GM21576 (cell line): ENCODE results near the gene FAM131B.
"Not testable (repeated sequence)": the region's sequence is repeated elsewhere in the genome, so short reads cannot be mapped to it uniquely, and the experiment has no call there.

Experiments
- ATAC-seq: cut with Tn5 transposase; IDR thresholded peaks from one replicate; pipeline ENCODE4 v1.9.1; 2021; ENCODE audit warnings: mild to moderate bottlenecking, moderate library complexity; ENCODE audit not compliant: unreplicated experiment

FAM131B gene

DNA sequence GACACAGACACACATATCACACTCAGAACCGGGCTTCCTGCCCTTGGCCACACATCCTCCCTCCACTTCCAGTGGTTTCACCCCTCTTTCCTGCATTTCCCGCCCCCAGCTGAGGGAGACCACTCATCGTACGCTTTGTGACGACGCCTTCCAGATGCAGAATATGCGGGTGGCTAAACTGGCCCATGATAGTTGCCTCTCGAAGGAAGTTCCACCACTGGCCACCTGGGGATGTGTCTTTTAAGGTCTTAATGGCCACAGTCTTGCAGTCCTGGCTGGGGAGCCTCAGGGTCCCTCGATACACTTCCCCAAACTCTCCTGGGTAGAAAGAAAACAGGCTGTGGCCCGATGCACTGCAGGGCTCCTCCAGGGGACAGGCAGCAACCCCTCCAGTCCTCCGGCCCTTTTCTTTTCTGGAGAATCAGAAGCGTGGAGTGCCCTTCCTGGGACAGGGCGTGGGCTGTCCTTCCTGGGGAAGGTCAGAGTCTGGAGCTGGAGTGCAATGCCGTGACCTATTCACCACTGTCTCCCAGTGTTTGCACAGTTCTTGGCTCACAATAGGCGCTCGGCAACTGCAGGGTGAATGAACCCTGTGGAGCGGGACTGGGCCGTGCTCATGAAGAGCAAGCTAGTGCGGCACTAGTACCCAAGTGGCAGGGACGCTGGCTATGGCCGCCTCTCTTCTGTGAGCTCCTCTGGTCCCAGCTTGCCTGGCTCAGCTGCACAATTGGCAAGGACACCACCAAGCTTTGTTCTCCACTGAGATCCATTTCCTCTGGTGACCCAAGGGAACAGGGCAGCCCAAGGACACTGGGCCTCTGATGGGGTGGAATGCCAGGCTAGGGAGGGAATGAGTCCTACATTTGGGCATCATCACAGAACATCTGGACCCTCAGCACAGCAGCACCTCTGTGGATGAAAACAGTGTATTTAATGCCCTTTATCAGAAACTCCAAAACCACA lies 33.0 kb upstream of the FAM131B start:
- ATAC-seq: no peak

- ATAC-seq: no peak
These were observed 32.3 kb upstream of the FAM131B start for GRCh38 chr7:143394777-143395176.

DNA sequence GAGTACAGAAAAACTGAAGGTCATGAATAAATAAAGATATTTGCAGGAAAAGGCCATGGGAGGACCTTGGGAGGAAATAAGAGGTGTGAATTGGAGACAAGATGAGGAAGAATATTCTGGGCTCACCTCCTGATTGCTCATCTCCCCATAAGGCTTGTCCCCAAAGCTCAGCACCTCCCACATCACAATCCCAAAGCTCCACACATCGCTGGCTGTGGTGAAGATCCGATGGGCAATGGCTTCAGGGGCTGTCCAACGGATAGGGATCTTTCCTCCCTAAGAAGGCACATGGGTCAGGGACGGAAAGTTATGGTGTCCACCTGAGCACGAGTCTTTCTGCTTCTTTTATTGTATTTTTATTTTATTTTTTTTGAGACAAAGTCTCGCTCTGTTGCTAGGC lies 31.6 kb upstream of the FAM131B start:
- no peak for ATAC-seq

- ATAC-seq: no peak
These were observed 30.9 kb upstream of the FAM131B start for GRCh38 chr7:143393267-143394041.

GRCh38 chr7:143392875-143393266 lies 30.4 kb upstream of the FAM131B start:
- ATAC-seq: no peak

DNA sequence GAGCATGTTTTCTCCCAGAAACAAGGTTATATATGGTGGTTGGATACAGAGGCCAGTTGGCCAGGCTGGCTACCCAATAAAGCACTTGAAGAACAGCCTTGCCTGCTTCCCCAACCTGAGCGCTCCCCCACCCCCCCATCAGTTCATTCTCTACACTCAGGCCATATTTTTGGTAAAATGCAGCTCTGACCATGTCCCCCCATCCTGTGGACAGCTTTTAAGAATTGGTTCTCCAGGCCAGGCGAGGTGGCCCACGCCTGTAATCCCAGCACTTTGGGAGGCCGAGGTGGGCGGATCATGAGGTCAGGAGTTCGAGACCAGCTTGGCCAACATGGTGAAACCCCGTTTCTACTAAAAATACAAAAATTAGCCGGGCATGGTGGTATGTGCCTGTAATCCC lies 29.9 kb upstream of the FAM131B start:
- ATAC-seq: not testable (repeated sequence)

GRCh38 chr7:143391462-143392404 lies 29.2 kb upstream of the FAM131B start:
- ATAC-seq: no peak

DNA sequence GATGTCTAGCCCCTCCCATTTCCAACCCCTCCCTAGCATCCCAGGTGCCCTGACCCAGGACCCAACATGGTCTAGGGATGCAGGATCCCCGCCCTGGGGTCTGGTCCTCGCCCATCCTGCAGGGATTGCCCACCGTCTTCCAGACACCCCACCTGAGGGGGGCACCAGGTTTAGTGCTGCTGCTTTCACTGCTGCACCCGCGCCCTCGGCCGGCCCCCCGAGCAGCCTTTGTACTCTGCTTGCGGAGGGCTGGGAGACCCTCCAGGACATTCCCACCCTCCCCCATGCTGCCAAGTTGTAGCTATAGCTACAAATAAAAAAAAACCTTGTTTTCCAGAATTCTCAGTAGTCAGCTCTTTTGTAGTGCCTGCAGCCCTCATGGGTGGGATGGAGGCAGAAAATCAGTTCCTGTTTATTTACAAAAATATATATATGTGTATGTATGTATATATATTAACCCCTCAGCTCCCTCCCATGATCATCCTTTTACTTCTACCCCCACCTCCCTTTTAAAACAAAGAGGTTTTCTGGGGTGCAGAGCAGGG lies 28.3 kb upstream of the FAM131B start:
- no peak for ATAC-seq

- ATAC-seq: no peak
These were observed 27.7 kb upstream of the FAM131B start for GRCh38 chr7:143390104-143390772.

GRCh38 chr7:143389316-143390103 lies 27.0 kb upstream of the FAM131B start:
- ATAC-seq: no peak

DNA sequence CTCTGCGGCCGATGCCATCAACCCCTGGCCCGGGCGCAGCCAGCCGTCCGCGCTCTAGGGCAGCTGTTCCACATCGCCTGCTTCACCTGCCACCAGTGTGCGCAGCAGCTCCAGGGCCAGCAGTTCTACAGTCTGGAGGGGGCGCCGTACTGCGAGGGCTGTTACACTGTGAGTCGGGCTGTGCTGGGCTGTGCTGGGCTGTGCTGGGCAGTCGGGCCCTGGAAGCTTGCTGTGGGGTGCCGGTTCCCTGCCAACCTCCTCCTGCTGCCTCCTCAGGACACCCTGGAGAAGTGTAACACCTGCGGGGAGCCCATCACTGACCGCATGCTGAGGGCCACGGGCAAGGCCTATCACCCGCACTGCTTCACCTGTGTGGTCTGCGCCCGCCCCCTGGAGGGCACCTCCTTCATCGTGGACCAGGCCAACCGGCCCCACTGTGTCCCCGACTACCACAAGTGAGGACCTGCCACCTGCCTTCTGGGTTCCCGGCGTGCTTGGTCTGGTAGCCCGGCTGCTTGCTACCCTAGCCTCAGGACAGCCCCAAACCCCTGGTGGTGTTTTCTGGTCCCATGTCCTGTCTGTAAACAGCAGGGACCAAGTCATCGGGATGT lies 26.1 kb upstream of the FAM131B start:
- no peak for ATAC-seq

DNA sequence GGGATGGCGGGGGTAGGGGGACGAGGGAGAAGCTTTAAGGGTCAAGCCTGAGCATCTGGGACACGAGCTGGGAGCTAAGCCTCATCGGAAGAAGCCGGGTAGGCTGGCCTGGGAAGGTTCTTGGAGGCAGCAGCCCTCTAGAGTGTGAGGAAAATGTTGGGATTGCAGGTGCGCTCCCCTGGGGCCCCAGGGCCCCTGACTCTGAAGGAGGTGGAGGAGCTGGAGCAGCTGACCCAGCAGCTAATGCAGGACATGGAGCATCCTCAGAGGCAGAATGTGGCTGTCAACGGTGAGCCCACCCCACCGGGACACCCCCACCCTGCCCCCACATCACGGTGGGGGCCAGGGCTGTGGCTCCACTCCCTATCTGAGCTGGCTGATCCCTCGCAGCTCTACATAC lies 25.5 kb upstream of the FAM131B start:
- ATAC-seq: no peak

- no peak for ATAC-seq
These were observed 24.9 kb upstream of the FAM131B start for GRCh38 chr7:143387156-143387975.

DNA sequence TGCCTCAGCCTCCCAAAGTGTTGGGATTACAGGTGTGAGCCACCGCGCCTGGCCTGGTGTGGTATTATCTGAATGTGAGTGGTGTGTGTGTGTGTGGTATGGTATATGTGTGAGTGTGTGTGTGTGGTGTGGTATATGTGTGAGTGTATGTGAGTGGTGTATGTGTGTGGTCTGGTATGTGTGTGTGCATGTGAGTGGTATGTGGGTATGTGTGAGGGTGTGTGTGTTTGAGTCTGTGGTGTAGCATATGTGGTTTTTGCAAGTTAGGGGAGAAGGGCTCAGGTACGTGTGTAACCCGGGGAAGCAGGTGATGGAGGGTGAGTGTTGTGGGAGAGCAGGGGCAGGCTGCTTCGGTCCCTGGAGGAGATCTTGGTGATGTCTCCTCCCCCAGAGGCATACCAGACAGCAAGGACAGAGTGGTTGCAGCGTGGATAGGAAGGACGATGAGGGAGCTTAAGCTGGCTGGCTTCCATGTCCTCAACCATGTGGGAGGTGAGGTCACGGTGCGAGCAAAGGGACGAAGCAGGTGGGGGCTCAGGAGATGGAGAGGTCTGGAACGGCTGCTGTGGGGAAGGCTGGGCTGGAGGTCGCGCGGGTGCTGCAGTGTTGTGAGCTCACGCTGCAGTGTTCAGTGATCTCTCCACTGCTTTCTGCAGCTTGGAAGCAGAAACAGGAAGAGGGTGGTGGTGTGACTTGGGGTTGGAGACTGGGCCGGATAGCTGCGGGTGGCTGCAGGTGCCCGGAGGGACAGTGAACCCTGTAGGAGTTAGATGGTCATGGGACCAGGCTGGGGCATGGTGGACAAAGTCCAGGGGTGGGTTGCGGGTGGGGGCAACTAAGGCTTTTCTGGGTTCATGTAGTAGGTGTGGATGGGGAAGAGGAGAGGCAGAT lies 23.6 kb upstream of the FAM131B start:
- ATAC-seq: no peak

GRCh38 chr7:143384661-143385631 lies 22.4 kb upstream of the FAM131B start:
- ATAC-seq: no peak

DNA sequence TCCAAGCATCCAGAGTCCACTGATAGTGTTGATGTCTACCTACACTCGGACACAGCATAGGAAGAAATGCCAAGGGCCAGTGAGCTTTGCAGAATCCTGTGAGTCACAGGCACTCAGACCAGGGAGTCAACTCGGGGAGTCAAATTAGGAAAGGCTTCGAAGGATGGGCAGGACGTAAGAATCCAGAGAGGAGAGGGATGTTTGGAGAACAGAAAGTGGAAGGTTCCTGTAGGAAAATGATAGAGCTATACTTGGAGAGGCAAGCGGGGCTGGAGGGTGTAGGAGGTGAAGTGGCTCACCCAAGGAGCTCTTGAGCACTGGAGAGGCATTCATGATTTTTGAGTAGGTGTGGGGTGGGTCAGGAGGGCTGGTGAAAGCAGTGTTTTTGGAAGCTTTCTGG lies 21.6 kb upstream of the FAM131B start:
- no peak for ATAC-seq
